NCI-H82 treated with DMSO at 0.1 percent for 48 hours (cell line): ENCODE results near the gene CHD6.

ENCODE experiments used
- DNase-seq: peaks from one replicate; lab custom pipeline; 2025; ENCODE audit not compliant: unreplicated experiment; lab: John Stamatoyannopoulos, UW

Gene CHD6

DNA sequence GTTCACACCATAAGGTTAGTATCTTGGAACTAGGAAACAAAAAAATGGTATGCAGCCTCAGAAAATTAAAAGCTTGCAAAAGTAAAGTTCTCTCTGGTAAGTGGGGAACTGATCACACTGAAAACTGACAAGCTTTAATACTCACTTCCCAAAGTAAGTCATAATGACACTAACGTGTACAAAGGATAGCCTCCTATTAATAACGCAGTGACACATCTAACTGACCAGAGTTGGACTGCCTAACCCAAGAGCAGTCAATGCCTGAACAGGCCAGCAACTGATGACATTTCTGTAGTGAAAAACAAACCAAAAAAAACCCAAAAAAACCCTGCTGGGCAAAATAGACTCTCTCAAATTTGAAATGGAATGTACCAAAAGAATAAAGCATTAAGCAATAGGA, 30.7 kb downstream of the CHD6 start:
- DNase-seq: no peak

DNA sequence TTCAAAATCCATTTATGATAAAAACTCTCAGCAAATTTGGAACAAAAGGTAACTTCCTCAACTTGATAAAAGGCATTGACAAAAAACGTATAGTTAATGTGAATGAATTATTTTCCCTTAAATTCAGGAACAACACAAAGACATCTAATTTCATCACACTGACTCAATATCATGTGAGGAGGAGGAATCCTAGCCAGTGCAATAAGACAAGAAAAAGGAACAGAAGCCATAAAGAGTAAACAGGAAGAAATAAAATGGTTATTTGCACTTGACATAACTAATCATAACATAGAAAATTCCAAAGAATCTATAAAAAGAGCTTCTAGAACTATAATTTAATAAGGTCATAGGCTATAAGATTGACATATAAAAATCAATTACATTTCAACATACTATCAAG, 31.4 kb downstream of the CHD6 start:
- no peak for DNase-seq

DNA sequence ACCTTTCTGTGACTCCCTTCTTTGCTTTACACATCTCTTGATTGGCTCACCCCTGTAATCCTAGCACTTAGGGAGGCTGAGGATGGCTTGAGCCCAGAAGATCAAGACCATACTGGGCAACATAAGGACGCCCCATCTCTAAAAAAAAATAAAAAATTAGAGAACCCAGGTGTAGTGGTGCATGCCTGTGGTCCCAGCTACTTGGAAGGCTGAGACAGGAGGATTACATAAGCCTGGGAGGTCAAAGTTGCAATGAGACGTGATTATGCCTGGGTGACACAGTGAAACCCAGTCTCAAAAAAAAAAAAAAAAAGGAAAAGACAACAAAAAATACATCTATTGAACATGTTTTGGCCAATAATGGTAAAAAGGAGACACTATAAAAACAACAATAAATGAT, 37.8 kb downstream of the CHD6 start:
- no peak for DNase-seq

DNA sequence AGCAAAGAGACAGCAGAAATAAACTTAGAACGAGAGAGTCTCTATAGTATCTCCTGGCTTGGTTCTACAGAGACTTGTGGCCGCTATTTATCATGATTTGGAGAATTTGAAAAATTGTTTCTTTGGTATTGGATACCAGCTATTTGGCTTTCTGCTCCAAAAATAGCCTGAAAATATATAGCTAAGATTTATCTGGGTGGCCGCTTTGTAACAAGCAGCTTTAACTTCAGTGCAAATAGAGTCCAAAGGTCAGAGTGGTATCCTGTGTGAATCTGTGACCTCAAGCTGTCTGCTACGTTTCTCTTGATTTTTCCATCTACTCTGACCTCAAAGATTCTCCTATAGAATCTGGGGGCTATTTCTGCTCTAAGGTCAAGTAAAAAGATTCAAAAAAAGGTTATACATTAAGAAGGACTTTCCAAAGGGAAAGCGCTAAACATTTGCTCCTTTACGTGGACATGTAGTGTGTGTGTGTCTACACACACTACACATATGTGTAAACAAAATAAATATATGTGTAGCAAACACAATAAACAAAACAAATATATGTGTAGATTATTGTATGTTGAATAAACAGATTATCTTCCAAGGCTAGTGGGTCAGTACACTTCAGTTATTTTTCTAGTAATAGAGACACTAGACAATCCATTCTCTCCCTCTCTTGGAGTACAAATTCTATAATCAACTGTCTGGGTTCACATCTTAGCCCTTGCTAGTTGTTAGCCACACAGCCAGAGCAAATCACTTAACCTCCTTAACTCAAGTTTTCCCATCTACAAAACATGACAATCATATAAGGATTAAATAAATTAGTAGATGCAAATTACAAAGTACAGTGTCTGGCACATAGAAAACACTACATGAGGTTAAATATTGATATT, 40.8 kb downstream of the CHD6 start:
- DNase-seq: no peak

DNA sequence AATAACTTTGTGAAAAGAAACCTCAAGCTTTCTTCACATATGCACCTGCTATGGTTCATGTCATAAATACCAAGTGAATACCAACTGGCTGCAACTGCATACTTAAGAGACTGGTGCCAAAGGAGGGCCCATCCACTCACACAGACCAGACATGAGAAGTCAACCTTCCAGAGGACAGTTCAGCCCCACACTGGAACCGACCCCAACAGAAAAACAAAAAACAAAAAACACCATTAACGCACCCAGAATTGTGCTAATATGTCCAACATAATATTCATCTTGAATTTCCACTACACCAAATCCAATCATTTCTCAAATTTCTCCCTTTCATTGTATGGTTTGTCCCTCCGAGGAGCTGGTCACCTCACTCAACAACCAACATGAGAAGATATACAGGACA, 42.8 kb downstream of the CHD6 start:
- no peak for DNase-seq

DNA sequence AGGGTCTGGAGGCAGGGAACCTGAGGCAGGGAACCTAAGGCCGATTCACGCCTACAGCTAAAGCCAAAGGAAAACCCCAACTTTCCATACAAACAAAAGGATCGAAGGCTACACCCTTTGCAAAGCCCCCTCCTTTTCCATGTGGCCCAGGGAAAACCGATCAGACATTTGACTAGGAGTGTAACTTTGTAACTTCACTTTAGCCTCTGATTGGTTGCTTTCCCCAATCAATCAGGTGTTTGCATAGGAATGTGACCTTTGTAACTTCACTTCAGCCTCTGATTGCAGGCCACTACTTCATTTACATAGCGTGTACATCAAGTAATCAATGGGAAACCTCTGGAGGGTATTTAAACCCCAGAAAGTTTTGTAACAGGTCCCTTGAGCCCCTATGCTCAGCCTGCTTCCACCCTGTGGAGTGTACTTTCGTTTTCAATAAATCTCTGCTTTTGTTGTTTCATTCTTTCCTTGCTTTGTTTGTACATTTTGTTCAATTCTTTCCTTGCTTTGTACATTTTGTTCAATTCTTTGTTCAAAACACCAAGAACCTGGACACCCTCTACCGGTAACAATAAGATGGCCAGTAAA, 43.3 kb downstream of the CHD6 start:
- DNase-seq: no peak

DNA sequence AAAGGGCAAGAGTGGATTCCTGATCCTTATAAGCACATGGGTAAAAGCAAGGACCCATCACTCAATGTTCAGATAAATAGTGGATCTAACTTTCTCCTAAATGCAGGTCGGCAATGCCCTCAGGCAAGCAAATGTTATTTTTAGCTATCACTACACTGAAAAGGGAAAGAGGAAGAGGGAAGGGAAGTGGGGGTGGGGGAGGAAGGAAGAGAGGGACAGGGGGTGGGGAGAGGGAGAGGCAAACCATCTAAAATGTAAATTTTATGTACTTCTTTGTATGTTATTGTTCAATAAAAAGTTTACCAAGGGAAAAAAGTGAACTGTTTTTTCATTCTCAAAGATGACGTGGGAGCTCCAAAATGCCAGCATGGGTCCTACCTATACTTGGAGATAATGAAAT, 44.2 kb downstream of the CHD6 start:
- no peak for DNase-seq

DNA sequence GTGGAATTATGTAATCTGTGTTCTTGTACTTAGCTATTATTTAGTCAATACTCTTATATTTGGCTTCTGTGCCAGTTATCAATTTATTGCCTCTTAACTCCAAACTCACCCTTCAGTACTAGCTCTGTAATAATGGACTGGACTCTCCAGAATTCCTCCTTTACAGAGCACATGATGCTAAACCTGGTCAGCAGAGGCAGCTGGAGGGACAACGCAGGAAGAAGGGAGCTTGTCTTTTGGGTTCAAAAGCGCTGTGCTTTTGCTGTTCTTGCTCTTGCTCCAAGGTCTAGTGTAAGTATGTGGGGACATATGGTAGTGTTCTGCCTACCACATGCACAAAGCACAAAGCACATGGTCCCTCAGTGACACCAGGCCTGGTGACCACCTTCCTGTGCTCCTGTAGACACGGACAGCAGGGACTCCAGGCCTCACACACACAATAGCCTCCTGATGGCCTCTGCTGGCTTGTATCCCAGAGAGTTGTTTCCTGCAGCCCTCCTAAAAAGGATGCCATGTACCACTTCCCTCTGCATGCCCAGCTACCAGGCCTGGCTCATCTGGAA, 46.1 kb downstream of the CHD6 start:
- no peak for DNase-seq

DNA sequence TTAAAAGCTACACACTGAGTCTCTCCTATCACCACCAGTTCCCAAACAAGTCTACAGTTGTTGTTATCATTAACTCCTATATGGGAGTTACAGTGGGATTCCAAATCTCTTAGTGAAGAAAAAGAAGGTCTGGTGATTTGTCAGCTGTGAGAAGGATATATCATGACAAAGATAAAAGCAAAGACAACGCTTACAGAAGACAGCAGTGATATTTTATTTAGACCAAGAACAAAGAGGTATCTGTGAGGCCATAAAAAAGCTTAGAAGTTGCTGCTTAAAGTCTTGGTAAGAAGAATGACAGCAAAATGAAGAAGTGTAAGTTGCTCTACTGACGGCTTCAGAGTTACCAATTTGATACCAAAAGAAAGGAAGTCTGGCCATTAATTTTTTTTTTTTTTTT, 47.2 kb downstream of the CHD6 start:
- no peak for DNase-seq

DNA sequence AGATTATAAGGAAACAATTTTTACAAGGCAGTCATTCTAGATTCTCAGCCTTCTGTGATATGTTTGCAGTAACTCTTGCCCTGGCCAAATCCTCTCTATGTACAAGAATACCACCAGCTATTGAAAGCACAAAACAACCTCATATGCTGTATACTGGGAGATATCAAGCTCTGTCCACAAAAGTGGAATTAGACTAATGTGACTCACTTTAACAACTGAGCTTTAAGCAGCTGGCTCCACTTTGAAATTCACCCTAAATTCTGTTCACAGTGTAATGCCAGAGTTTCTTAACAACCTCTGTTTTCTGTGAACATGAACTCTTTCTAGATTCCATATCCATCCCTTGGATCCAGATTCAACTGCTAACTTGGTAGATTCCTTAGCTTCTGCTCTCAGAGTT, 47.6 kb downstream of the CHD6 start:
- DNase-seq: no peak

DNA sequence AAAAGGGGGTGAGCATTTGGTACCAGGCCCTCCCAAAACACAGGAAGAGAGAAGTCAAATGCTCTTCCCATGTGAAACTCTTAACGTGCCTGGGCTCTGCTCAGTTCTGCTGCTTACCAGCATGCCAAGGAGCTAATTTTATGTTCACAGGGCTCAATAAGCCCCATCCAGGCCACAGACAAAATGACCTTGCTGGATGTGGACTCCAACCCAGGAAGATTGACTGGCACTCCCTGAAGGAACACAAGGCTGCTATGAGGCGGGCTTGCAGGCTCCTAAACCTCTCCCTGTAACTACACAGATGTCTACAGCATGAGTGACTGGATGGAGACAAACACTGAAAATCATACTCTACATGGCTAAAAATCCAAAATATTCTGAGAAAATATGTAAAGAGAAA, 50.6 kb downstream of the CHD6 start:
- DNase-seq: no peak

DNA sequence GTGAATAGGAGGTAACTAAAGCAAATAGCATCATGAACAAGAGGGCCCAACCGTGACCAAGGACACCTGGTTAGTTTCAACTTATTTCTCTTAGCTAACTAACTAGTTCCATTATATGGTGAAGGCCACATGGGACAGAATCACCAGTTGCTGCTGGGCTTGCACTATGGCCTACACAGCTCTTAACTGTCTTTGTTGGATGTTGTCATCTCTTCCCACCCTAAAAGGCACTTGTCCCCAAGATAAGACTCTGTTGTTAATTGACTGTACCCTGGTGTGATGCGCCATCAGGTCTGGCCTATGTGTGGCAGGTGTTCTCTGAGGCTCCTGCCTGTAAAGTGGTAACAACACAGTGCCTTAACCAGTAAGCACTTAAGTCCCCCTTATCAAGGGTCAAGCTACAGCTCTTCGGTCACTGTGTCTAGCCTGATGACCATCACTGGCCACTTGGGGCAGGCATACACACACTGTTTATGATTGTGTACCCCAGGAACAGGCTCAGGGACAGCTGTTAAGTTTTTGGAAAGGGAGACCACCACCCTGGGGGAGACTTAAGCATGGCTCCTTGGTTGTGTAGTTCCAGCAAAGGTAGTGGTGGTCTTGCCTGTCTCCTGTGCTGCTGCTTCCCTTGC, 51.2 kb downstream of the CHD6 start:
- no peak for DNase-seq

DNA sequence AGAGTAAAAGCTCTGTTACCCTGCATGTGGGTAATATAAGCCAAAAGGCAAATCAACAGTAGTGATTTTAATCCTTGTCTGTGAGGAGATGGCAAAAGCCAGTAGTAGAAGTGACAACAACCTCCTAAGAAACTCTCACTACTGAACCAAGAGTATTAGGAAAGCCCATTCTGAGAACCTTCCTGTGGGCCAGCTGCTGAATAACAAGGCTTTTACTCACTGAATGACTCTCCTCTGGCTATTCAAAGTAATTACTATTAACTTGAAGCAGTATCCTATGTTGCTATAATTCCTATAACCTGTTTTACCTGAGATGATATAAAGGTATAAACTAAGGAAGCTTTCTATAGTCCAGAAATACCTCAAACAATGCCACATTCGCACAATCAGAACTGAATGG, 55.1 kb downstream of the CHD6 start:
- DNase-seq: no peak

DNA sequence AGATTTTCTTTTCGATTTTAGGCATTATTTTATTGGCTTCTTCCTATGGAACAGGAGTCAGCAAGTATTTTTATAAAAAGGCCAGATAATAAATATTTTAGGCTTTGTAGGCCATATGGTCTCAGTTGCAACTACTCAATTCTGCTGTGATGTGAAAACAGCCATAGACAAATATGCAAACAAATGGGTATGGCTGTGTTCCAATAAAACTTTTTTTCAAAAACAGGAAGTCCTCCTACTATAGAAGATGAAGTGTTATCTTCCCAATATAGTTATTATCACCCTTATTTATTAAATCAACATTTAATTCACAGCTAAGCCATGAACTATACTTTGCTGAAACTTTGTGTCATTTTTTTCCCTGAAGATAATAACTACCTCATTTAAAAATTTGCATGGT, 57.2 kb downstream of the CHD6 start:
- no peak for DNase-seq

DNA sequence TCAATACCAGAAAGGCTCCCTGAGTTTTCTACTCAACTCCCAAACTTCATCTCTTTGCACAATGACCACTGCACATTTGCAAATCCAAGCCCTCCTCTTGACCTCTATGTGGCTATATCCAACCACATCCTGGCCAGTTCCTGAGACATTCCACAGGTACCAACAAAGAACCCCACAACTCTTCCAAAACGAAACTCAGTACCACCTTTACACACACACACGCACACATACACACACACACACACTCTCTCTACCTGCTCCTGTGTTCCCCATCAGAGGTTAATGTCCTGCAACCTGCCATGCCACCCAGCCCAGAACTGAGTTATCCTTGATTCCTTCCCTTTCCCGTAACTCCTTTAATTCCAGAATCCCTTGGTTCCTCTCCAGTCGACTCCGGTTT, 58.5 kb downstream of the CHD6 start:
- DNase-seq: no peak

DNA sequence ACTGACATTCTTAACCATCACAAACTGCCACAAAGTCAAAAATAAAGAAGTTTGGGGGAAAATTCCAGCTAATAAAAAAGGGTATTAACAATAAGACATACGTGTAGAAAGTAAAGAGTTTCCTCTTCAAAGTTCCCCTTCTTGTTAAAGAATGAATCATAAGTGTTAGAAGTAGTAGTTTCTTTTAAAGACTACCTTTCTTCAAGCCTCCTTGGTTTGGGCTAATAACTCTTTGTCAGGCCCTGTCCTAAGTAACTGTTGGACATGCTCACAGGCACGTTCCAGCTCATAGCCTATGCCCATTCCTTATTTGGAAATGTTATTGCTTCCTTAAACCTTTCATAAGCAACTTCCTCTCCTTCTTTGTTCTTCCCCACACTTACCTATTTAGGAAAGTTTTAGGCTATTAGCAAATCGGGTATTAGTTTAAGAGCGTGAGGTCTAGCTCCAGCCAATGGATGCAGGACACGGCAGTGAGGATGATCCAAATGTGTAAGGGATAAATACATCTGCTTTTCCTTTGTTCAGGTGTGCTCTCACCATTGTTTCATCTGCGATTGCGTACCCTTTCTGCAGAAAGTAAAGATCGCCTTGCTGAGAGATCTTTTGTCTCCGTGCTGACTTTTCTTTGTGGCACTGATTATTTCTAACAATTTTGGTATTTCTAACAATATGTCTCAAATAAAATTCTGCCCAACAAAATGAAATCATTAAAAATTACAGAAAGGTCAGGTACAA, 64.9 kb downstream of the CHD6 start:
- no peak for DNase-seq

DNA sequence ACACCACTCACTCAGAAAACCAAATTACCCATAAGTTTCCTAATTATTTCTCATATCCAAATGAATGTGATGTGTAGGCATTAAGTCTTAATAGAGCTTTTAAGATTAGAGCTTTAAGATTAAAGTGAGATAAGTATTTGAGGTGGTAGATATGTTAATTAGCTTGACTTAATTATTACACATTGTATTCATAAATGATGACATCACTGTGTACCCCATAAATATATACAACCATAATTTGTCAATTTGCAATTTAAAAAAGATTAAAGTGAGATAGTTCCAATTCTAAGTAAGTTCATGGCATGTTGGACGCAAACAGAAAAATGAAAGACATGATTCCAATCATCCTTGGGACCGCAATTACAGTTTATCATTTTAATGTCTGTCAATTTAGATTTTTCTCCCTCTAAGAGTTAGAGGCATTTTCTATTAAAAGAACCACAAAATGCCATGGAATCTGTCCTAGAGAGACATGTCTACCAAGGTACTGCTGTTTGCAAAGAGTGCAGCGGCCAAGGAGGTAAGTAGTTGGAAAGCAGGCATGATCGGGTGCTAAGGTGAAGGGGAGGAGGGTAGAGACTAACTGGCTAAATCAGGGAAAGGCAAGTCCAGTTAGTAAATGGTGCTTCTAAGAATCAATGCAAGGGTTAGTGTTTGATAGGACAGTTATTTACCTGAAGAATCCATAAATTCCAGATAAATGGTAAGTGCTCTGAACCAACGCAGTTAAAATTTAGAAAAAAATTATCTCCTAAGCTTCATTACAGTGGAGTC, 65.7 kb downstream of the CHD6 start:
- no peak for DNase-seq

DNA sequence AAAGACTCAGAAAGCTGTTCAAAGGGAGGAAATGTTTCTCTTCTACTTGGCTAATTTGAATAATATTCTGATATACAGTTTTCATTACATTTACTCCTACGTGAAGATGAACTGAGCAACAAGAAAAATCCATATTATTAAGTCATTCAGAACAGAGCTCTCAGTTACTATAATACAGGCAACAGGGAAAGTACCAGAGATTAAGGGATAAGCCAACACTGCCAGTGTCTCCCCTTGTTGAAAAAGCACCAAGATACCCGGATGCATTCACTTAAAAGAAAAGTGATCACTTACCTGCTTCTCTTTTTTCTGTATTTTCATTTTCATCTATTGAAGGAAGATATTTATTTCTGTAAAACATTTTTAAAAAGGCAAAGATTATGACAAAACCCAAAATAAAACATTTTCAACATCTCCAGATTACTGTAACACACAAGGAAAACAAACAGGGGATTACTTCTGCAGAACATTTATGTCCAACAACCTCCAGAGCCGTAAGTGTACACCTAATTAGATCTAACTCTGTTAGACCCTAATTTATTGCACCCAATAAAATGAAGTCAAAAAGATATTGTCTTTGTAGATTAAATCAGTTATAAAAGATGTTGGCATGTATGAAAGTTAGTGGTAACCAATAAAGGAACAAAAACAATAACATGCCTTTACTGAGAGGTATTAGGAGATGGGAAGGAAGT, 67.0 kb downstream of the CHD6 start:
- DNase-seq: peak; percentile 33

DNA sequence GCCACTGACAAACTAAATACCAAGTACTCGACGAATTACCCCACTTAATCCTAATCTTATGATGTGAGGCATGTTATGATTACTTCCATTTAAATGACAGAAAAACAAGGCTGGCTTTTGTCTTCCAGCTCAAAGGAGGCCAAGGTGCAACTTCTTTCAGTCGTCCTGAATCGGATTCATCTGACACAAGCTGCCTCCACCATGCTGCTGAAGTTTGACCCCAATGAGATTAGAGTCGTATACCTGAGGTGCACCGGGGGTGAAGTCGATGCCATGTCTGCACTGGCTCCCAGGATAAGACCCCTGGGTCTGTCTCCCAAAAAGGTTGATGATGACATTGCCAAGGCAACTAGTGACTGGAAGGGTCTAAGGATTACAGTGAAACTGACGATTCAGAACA, 71.0 kb downstream of the CHD6 start:
- DNase-seq: no peak

DNA sequence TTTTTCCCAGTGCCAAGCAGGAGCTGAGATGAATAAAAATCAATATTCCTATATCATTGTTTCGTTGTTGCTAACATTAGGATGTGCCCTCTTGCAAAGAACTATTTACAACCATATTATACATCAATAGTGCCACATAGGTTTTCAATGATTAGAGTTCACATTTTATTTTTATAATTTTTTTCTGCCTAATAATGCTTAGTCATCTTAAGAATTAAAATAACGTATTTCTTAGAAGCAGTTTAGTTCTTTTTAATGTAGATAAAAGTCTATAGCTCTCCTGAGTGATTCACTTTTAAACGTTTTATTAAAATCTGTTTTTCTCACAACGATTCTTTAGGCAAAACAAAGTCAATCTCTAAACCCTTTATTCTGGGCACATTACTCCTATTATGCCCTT, 71.6 kb downstream of the CHD6 start:
- DNase-seq: no peak
